Measurements from ENCODE around the gene CACNG4.

Gene CACNG4

GRCh38 chr17:67008101-67008500 is 43.6 kb downstream of the CACNG4 start:
- Histone ChIP-seq H3K4me3 (ENCODE audit: low read length in 2 of 2) (no peak overlapping the region), H3K36me3 (ENCODE audit: control insufficient read depth in 2 of 2, insufficient read depth in 2 of 2, low read length in 2 of 2) (no peaks in the 10 kb centered on the region), H3K9me3 (ENCODE audit: control insufficient read depth in 2 of 2, low read length in 2 of 2) (no peaks in the 10 kb centered on the region), H3K4me1 (ENCODE audit: control insufficient read depth in 2 of 2, insufficient read depth in 2 of 2, low read length in 2 of 2) (no peaks in the 10 kb centered on the region), H3K27ac (ENCODE audit: low read depth in 2 of 2, low read length in 2 of 2) (no peak overlapping the region), H3K27me3 (ENCODE audit: control insufficient read depth in 2 of 2, insufficient read depth in 2 of 2, low read length in 2 of 2) (peaks cover 0 to 2% of the 10 kb centered on the region in 2 donors), H3K9ac (ENCODE audit: low read depth in 1 of 2, low read length in 2 of 2) (no peak overlapping the region)

- no peaks in the 10 kb centered on the region for H3K36me3 ChIP-seq (ENCODE audit: control insufficient read depth in 2 of 2, insufficient read depth in 2 of 2, low read length in 2 of 2)
- H3K9me3 ChIP-seq (ENCODE audit: control insufficient read depth in 2 of 2, low read length in 2 of 2) = no peaks in the 10 kb centered on the region
- H3K4me3 ChIP-seq (ENCODE audit: low read length in 2 of 2) = no peak overlapping the region
- no peaks in the 10 kb centered on the region for H3K4me1 ChIP-seq (ENCODE audit: control insufficient read depth in 2 of 2, insufficient read depth in 2 of 2, low read length in 2 of 2)
- H3K27me3 ChIP-seq (ENCODE audit: control insufficient read depth in 2 of 2, insufficient read depth in 2 of 2, low read length in 2 of 2) = no peaks in the 10 kb centered on the region
- no peak overlapping the region for H3K9ac ChIP-seq (ENCODE audit: low read depth in 1 of 2, low read length in 2 of 2)
- no peak overlapping the region for H3K27ac ChIP-seq (ENCODE audit: low read depth in 2 of 2, low read length in 2 of 2)
Measured at GRCh38 chr17:67011527-67012175, 47.1 kb downstream of the CACNG4 start.

DNA sequence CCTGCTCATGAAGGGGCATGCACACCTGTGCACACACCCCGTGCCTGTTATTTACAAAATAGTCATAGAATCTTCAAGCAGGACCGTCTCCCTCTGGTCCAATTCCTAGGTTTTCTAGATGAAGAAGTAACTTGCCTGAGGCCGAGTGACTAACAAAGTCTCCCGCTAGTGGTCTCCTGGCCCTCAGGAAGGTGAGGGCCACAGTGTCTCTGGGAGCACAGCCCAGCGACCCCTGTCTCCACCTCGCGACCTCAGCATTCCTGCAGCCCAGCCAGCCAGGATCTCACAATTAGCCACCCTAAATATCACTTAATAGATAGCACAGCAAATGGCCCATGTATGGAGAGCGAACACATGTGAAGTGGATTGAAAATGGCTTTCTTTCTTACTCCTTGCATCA is 49.4 kb downstream of the CACNG4 start:
- Histone ChIP-seq H3K9me3 (ENCODE audit: control insufficient read depth in 2 of 2, low read length in 2 of 2) (no peaks in the 10 kb centered on the region), H3K36me3 (ENCODE audit: control insufficient read depth in 2 of 2, insufficient read depth in 2 of 2, low read length in 2 of 2) (no peaks in the 10 kb centered on the region), H3K4me1 (ENCODE audit: control insufficient read depth in 2 of 2, insufficient read depth in 2 of 2, low read length in 2 of 2) (no peaks in the 10 kb centered on the region), H3K27me3 (ENCODE audit: control insufficient read depth in 2 of 2, insufficient read depth in 2 of 2, low read length in 2 of 2) (no peaks in the 10 kb centered on the region), H3K9ac (ENCODE audit: low read depth in 1 of 2, low read length in 2 of 2) (no peak overlapping the region), H3K4me3 (ENCODE audit: low read length in 2 of 2) (no peak overlapping the region), H3K27ac (ENCODE audit: low read depth in 2 of 2, low read length in 2 of 2) (no peak overlapping the region)

DNA sequence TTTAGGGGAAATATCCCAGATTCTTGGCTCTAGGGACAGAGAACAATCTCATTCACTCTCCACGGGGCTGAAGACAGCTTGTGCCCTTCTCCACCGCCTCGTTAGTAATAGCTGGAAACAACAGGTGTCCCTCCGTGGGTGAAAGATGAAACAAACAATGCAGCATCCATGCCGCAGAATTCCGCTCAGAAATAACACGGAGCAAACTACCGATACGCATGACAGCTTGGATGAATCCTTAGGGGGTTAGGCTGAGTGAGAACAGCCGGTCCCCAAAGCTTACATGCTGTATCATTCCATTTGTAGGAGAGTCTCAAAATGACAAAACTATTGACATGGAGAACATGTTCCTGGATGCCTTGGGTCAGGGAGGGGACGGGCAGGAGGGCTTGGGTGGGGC is 50.5 kb downstream of the CACNG4 start:
- no peaks in the 10 kb centered on the region for H3K27me3 ChIP-seq (ENCODE audit: control insufficient read depth in 2 of 2, insufficient read depth in 2 of 2, low read length in 2 of 2)
- no peak overlapping the region for H3K27ac ChIP-seq (ENCODE audit: low read depth in 2 of 2, low read length in 2 of 2)
- H3K36me3 ChIP-seq (ENCODE audit: control insufficient read depth in 2 of 2, insufficient read depth in 2 of 2, low read length in 2 of 2) = no peaks in the 10 kb centered on the region
- H3K9me3 ChIP-seq (ENCODE audit: control insufficient read depth in 2 of 2, low read length in 2 of 2) = no peaks in the 10 kb centered on the region
- H3K4me1 ChIP-seq (ENCODE audit: control insufficient read depth in 2 of 2, insufficient read depth in 2 of 2, low read length in 2 of 2) = no peaks in the 10 kb centered on the region
- H3K4me3 ChIP-seq (ENCODE audit: low read length in 2 of 2) = no peak overlapping the region
- no peak overlapping the region for H3K9ac ChIP-seq (ENCODE audit: low read depth in 1 of 2, low read length in 2 of 2)

DNA sequence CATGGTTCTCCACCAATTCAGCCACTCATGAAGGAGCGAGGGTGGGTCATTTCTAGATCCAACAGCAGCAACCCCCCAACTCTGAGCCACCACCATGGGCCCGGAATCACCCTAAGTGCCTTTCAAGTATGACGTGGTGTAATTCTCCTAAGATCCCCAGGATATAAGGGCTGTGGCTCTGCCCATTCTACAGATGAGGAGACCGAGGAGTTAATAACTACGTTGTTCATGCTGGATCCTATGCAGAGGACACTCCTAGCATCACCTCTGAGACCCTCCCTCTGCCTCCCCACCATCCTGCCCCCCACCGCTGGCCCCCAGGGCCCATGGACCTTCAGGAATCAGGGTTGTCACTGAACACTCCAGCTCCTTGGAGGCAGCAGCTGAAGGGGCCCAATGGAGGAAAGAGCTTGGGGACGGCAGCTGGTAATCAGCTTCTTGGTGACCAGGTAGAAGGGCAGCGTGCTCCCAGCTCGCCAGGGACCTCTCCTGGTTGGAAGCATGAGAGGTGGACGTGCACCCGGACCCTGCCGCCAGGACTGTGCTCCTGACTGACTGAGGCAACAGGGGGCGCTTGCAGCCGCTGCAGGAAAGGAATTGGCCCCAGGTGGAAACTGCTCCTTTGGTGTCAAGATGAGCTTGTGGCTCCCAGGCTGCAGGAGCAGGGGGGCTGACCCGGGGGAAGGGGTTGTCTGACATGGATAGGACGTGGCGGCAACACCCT is 51.7 kb downstream of the CACNG4 start:
- H3K4me1 ChIP-seq (ENCODE audit: control insufficient read depth in 2 of 2, insufficient read depth in 2 of 2, low read length in 2 of 2) = no peaks in the 10 kb centered on the region
- H3K9ac ChIP-seq (ENCODE audit: low read depth in 1 of 2, low read length in 2 of 2) = no peak overlapping the region
- no peak overlapping the region for H3K4me3 ChIP-seq (ENCODE audit: low read length in 2 of 2)
- H3K9me3 ChIP-seq (ENCODE audit: control insufficient read depth in 2 of 2, low read length in 2 of 2) = no peaks in the 10 kb centered on the region
- no peak overlapping the region for H3K27ac ChIP-seq (ENCODE audit: low read depth in 2 of 2, low read length in 2 of 2)
- H3K36me3 ChIP-seq (ENCODE audit: control insufficient read depth in 2 of 2, insufficient read depth in 2 of 2, low read length in 2 of 2) = no peaks in the 10 kb centered on the region
- no peaks in the 10 kb centered on the region for H3K27me3 ChIP-seq (ENCODE audit: control insufficient read depth in 2 of 2, insufficient read depth in 2 of 2, low read length in 2 of 2)

DNA sequence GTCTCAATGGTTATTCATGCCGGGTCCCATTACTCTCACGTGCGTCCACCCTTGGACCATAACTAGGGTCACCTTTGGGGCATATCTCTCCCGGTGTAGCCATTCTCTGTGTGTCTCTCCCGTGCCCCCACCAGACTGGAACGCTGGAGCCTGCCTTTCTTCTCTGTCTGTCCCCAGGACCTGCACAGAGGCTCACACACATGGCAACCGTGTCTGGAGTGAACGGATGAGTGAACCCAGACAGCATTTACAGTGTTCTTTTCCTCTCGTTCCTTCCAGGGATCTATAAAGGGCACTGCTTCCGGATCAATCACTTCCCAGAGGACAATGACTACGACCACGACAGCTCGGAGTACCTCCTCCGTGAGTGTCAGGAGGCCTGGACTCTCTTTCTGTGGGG is 53.4 kb downstream of the CACNG4 start:
- H3K4me1 ChIP-seq (ENCODE audit: control insufficient read depth in 2 of 2, insufficient read depth in 2 of 2, low read length in 2 of 2) = peaks cover 0 to 4% of the 10 kb centered on the region in 2 donors
- H3K9me3 ChIP-seq (ENCODE audit: control insufficient read depth in 2 of 2, low read length in 2 of 2) = no peaks in the 10 kb centered on the region
- H3K9ac ChIP-seq (ENCODE audit: low read depth in 1 of 2, low read length in 2 of 2) = no peak overlapping the region
- H3K27me3 ChIP-seq (ENCODE audit: control insufficient read depth in 2 of 2, insufficient read depth in 2 of 2, low read length in 2 of 2) = no peaks in the 10 kb centered on the region
- H3K27ac ChIP-seq (ENCODE audit: low read depth in 2 of 2, low read length in 2 of 2) = no peak overlapping the region
- H3K36me3 ChIP-seq (ENCODE audit: control insufficient read depth in 2 of 2, insufficient read depth in 2 of 2, low read length in 2 of 2) = no peaks in the 10 kb centered on the region
- no peak overlapping the region for H3K4me3 ChIP-seq (ENCODE audit: low read length in 2 of 2)

DNA sequence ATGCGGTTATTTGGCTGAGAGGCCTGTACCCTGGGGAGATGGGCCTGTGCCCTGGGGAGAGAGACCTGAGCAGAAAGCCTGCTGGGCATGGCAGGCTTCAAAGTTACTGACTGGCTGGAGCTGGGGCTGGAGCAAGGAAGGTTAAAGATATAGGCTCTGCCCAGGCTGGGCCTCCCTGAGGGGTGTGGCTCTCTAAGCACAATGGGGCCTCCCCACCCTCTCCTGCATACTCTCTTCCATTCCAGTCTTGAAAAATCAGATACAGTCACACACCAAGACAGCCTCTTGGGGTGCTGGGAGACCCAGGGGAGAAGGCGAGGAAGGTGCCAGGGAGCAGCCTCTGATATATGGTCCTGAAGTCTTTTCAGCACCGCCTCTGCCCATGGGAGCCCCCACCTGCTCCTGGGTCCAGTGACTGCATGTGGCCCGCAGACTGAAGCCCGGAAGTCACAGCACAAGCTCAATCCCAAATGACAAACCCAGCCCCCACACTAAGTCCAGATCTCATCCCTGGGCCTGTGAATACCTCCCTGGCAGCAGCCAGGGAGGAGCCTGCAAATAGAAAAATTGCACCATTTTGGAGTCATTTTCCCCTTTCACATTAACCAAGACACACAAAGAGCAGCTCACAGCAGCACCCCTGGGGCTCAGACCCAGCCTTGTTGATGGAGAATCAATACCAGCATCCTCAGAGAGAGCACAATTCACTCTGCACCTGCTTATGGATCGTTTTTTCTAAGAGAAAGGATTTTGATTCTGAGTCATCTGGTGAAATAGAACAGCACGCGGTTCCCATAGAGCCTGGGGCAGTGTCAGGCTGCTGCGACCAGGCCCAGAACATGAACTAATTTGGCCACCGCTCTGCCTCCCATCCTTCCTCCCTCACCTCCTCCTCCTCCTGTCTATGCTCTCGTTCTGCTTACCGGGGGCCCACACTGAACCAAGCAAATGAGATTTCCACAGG is 54.2 kb downstream of the CACNG4 start:
- Histone ChIP-seq H3K9me3 (ENCODE audit: control insufficient read depth in 2 of 2, low read length in 2 of 2) (no peaks in the 10 kb centered on the region), H3K36me3 (ENCODE audit: control insufficient read depth in 2 of 2, insufficient read depth in 2 of 2, low read length in 2 of 2) (no peaks in the 10 kb centered on the region), H3K4me3 (ENCODE audit: low read length in 2 of 2) (no peak overlapping the region), H3K9ac (ENCODE audit: low read depth in 1 of 2, low read length in 2 of 2) (no peak overlapping the region), H3K4me1 (ENCODE audit: control insufficient read depth in 2 of 2, insufficient read depth in 2 of 2, low read length in 2 of 2) (peaks cover 0 to 4% of the 10 kb centered on the region in 2 donors), H3K27ac (ENCODE audit: low read depth in 2 of 2, low read length in 2 of 2) (no peak overlapping the region), H3K27me3 (ENCODE audit: control insufficient read depth in 2 of 2, insufficient read depth in 2 of 2, low read length in 2 of 2) (no peaks in the 10 kb centered on the region)

- H3K27me3 ChIP-seq (ENCODE audit: control insufficient read depth in 2 of 2, insufficient read depth in 2 of 2, low read length in 2 of 2) = no peaks in the 10 kb centered on the region
- no peak overlapping the region for H3K9ac ChIP-seq (ENCODE audit: low read depth in 1 of 2, low read length in 2 of 2)
- no peak overlapping the region for H3K27ac ChIP-seq (ENCODE audit: low read depth in 2 of 2, low read length in 2 of 2)
Measured at GRCh38 chr17:67019809-67020208, 55.3 kb downstream of the CACNG4 start.

DNA sequence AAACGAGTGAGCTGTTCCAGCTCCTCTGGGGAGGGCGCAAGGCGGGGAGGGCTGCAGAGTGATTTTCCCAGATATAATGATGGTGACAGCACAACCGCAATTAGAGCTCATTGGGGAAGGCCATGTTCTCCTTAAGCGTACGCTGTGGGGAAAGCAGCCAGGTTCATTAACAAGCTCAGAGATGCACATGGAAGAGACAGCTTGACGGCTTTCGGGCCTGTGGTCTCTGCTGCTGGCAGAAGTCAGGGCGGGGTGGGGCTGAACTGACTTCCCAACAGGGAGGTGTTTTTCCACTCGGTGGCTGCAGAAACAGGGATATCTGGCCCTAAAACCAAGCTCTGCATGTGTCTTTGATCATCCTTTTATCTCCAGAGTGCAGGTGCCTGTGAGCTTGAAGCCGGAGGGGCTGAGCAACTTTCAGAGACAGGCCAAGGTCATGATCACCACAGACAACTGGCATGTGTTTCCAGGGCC is 55.8 kb downstream of the CACNG4 start:
- Histone ChIP-seq H3K4me3 (ENCODE audit: low read length in 2 of 2) (no peak overlapping the region), H3K27ac (ENCODE audit: low read depth in 2 of 2, low read length in 2 of 2) (no peak overlapping the region), H3K27me3 (ENCODE audit: control insufficient read depth in 2 of 2, insufficient read depth in 2 of 2, low read length in 2 of 2) (no peaks in the 10 kb centered on the region), H3K9ac (ENCODE audit: low read depth in 1 of 2, low read length in 2 of 2) (no peak overlapping the region), H3K4me1 (ENCODE audit: control insufficient read depth in 2 of 2, insufficient read depth in 2 of 2, low read length in 2 of 2) (peaks cover 0 to 16% of the 10 kb centered on the region in 2 donors), H3K9me3 (ENCODE audit: control insufficient read depth in 2 of 2, low read length in 2 of 2) (no peaks in the 10 kb centered on the region), H3K36me3 (ENCODE audit: control insufficient read depth in 2 of 2, insufficient read depth in 2 of 2, low read length in 2 of 2) (no peaks in the 10 kb centered on the region)

More at GRCh38 chr17:67019809-67020208, 55.3 kb downstream of the CACNG4 start:
- Histone ChIP-seq H3K4me1 (ENCODE audit: control insufficient read depth in 2 of 2, insufficient read depth in 2 of 2, low read length in 2 of 2) (peaks cover 0 to 11% of the 10 kb centered on the region in 2 donors), H3K4me3 (ENCODE audit: low read length in 2 of 2) (no peak overlapping the region), H3K36me3 (ENCODE audit: control insufficient read depth in 2 of 2, insufficient read depth in 2 of 2, low read length in 2 of 2) (no peaks in the 10 kb centered on the region), H3K9me3 (ENCODE audit: control insufficient read depth in 2 of 2, low read length in 2 of 2) (no peaks in the 10 kb centered on the region)

DNA sequence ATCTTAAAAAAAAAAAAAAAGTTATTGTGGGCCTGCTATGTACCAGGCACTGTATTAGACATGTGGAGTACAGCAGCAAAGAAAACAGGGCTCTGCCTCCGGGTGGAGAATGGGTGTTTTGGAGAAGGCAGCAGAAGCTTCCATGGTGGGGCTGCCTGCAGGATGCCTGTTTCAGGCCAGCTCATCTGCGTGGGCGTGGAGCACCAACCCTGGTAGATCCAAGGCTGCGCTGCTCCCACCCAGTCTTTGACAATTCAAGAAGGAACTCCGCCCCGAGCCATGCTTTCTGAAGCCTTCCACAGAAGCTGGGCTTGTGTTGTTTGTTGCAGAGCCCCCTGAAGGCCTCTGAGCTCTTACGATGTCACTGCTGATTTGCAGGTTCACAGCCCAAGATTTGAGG is 56.7 kb downstream of the CACNG4 start:
- H3K27ac ChIP-seq (ENCODE audit: low read depth in 2 of 2, low read length in 2 of 2) = no peak overlapping the region
- no peaks in the 10 kb centered on the region for H3K9me3 ChIP-seq (ENCODE audit: control insufficient read depth in 2 of 2, low read length in 2 of 2)
- no peak overlapping the region for H3K4me3 ChIP-seq (ENCODE audit: low read length in 2 of 2)
- H3K9ac ChIP-seq (ENCODE audit: low read depth in 1 of 2, low read length in 2 of 2) = no peak overlapping the region
- H3K4me1 ChIP-seq (ENCODE audit: control insufficient read depth in 2 of 2, insufficient read depth in 2 of 2, low read length in 2 of 2) = peaks cover 5 to 25% of the 10 kb centered on the region in 2 donors
- no peaks in the 10 kb centered on the region for H3K27me3 ChIP-seq (ENCODE audit: control insufficient read depth in 2 of 2, insufficient read depth in 2 of 2, low read length in 2 of 2)
- H3K36me3 ChIP-seq (ENCODE audit: control insufficient read depth in 2 of 2, insufficient read depth in 2 of 2, low read length in 2 of 2) = no peaks in the 10 kb centered on the region

Measured in mucosa of rectum (tissue), 2 donors.